GM19328 (cell line): Measurements from ENCODE around the gene FAF2.

ENCODE experiments used
- ATAC-seq: cut with Tn5 transposase; IDR thresholded peaks from one replicate; pipeline ENCODE4 v1.9.1; 2021; ENCODE audit warnings: mild to moderate bottlenecking, moderate library complexity; ENCODE audit not compliant: unreplicated experiment

Gene FAF2

GRCh38 chr5:176500511-176500910 lies 52.3 kb downstream of the FAF2 start:
- no peak for ATAC-seq

DNA sequence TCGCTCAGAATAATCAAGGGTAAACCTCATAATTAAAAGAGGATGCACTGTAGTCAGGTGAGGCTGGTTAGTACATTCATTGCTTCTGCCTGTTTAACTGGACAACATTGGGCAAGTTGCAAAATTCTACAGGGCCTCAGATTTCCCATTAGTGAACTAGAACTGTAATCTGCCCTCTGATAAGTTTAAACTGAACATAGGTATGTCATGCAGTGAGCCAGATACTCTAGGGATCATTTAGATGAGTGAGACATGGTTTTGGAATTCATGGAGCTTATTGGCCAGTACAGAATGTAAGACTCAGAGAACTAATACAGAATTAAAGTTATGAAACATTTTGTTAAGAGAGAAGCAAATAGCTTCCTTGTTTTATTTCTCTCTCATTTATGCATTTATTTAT lies 53.1 kb downstream of the FAF2 start:
- no peak for ATAC-seq

- no peak for ATAC-seq
Observed at GRCh38 chr5:176503496-176503895, 55.3 kb downstream of the FAF2 start.

- no peak for ATAC-seq
Observed at GRCh38 chr5:176507911-176508310, 59.7 kb downstream of the FAF2 start.

GRCh38 chr5:176508603-176509002 lies 60.4 kb downstream of the FAF2 start:
- no peak for ATAC-seq

DNA sequence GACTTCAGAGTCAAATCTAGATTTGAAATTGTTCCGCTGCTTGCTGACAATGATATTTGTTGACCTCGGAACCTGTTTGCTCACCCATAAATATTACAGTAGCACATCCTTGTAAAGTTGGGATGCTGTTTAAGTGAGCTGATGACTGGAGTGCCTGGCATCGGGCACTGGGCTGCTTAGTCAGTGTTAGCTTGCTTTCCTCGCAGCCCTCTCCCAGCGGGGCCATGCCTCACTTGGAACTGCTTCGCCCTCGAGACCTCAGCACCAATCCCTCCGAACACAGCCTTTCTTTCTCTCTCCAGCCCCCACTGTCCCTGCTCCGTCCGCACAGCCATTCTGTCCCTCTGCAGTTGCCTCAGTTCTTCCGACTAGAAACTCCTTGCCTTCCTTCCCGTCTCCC lies 65.6 kb downstream of the FAF2 start:
- no peak for ATAC-seq

DNA sequence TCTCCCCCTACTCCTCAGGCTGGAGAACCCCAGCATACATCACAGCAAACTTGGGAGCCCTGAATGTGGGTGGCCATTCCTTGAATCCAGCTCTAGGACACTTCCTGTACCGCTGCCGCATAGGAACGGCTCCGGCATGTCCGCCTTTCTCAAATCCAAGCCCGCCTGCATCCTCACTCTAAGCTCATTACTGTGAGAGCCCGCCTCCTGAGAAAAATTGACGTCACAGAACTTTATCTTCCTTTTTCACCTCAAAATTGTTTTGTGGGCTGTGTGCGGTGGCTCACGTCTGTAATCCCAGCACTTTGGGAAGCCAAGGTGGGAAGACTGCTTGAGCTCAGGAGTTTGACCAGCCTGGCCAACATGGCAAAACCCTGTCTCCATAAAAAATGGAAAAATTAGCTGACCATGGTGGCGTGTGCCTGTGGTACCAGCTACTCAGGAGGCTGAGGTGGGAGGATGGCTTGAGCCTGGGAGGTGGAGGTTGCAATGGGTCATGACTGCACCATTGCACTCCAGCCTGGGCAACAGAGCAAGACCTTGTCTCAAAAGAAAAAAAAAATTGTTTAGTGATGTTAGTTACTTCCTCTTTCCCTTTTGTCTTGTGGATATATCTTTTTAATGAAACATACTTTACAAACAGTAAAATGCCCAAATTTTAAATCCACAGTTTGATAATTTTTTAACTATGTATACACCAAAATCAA lies 66.2 kb downstream of the FAF2 start:
- no peak for ATAC-seq

GRCh38 chr5:176515396-176515795 lies 67.2 kb downstream of the FAF2 start:
- no peak for ATAC-seq

DNA sequence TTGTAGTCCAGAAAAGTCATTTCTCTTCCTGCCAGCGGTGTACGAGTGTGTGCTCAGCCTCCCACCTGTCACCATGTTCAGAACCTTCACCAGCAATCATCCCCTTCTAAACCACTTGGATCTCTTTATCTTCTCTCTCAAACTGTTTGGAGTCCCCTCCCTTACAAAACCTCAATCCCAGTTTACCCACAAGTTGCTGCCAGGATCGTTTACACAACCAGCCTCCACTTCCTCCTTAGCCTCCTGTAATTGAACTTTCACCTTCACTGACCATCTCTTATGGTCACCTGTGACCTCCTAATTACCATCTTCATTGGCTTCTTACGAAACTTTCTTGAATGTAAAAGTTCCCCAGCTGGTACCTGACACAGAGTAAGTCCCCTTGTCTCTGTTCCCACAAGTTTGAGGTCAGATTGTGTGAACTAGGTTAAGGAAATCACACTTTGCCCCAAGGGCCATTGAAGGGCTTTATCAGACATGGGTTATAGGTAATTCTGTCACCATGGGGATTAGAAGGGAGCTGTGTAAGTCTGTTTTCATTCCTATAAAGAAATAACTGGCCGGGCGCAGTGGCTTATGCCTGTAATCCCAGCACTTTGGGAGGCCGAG lies 69.0 kb downstream of the FAF2 start:
- ATAC-seq: no peak

DNA sequence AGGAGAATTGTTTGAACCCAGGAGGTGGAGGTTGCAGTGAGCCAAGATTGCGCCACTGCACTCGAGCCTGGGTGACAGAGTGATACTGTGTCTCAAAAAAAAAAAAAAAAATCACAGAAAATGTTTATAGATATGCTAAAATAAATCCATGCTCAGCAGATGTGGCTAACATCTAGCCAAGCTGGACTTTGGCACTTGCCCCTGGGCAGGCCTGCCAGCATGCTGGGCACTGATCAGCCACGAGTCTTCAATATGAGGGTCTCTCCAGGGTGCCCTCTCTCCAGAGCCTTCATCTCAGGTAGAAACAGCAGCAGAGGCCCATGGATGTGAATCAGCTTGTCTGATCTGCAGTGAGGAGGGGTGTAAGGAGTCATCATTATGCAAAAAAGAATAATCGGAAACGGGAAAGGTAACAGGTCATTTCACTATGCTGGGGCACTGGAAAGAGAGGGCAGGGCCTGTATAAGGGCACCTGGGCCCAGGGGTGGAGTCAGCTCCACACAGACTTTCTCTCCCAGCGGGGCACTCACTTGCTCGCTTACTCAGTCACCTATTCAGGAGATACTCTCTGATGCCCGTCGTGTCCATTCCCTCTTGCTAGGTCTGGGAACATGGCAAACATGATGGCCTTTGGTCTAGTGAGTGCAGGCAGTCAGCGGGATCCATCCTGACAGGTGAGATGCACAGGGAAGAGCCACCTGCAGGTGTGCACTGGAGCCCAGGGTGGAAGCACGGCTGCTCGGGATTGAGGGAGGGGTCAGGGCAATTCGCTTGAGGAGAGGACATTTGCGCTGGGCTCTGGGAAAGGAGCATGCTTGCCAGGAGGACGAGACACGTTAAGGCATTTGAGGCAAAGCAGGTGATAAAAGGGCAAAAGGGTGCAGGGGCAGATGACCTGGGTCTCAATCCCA lies 71.9 kb downstream of the FAF2 start:
- no peak for ATAC-seq

DNA sequence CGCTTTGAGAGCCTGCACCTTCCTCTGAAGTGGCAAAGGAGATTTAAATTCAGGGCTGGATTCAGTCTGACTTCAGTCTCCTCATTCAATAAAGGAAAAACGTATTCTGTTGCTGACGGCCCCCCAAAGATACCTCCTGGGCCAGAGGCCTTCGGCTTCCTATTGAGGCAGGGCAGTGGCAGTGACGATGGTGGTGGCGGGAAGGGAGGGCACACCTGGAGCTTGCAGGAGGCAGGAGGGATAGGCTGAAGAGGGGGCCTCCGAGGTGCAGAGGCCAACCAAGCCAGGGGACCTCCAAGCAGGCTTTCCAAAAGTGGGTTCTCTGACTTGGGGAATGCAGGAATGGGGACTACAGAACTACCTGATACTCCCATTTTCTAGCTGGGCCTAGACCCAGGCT lies 73.1 kb downstream of the FAF2 start:
- ATAC-seq: no peak

GRCh38 chr5:176521699-176522263 lies 73.6 kb downstream of the FAF2 start:
- ATAC-seq: no peak

GRCh38 chr5:176524138-176524537 lies 76.0 kb downstream of the FAF2 start:
- ATAC-seq: no peak

DNA sequence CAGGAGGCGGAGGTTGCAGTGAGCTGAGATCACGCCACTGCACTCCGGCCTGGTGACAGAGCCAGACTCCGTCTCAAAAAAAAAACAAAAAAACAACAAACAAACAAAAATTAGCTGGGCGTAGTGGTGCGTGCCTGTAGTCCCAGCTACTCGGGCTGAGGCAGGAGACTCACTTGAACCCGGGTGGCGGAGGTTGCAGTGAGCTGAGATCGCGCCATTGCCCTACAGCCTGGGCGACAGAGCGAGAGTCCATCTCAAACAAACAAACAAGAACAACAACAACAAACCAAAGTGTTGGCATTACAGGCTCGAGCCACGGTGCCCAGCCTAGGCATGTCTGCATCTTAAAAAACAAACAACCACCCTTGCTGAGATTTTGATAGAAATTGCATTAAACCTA lies 76.8 kb downstream of the FAF2 start:
- ATAC-seq: no peak

DNA sequence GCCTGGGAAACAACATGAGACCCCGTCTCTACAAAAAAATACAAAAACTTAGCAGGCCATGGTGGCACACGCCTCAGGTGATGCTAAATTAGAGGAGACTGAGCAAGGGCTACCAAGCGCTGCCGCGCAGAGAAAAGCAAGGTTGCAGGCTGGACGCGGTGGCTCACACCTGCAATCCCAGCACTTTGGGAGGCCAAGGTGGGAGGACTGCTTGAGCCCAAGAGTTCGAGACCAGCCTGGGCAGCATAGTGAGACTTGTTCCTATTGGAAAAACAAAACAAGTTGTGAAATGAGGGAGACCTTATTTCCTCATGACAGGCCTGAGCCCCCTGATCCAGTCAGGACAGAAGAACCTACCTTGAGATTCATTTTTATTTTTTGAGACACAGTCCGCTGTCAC lies 77.5 kb downstream of the FAF2 start:
- no peak for ATAC-seq

- no peak for ATAC-seq
Observed at GRCh38 chr5:176526462-176526861, 78.3 kb downstream of the FAF2 start.

DNA sequence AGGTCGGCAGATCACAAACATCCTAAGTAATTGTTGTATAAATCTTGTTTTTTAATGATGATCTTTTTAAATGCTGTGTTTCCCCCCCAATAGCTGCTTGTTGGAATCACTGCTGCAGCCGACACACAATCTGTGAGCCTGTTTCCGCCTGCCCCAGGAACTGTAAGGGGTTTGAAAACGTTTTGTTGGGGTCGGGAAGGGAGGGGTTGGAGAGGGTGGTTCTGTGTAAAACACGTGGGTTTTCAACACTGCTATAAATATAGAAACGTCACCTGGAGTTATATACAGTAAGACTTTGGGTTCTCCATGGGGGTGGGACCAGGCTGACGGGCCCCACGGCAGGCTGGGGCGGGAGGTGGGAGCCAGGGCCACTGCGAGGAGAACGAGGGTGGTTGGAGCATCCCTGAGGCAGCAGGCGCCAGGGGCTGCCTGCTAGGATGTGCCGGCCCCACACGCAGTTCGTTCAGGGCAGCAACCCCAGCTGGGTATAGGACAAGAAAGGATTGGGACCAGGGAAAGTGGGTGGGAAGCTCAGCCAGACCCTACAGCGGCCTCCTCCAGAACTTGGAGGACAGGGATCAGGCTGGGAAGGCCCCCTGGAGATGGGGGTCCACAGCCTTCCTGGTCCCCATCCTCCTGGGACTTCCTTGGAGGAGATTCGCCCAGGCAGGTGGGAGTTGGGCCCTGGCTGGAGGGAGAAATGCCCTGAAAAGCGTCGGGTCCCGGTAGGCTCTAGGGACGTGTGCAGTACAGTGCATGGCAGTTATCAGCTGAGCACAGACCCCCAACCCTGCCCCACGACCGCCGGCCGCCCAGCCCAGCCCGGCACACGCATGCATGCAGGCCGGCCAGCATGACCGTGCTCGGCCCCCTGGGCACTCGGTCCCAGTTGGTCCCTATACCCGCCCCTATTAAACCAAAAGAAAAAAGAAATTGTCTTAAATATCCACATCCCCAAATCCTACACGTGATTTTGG lies 79.3 kb downstream of the FAF2 start:
- ATAC-seq: no peak

DNA sequence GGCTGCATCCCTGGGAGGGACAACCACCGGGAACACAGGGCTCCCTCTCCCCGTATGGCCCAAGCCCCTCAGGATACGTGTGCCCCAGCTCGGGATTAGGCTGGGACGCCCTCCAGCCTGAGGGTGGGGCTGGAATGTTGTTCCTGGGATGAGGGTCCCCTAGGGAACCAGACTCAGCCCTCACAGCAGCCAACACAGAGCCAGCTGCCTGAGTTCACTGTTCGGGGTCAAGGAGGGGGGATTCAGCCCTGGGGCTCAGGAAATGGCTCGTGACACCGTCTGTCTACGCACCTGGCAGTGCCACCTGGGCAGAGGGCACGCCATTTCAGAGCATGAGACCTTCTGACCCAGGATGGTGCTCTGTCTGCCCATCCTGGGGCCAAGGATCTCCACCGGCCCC lies 80.1 kb downstream of the FAF2 start:
- no peak for ATAC-seq

- ATAC-seq: no peak
Observed at GRCh38 chr5:176528761-176529115, 80.6 kb downstream of the FAF2 start.

DNA sequence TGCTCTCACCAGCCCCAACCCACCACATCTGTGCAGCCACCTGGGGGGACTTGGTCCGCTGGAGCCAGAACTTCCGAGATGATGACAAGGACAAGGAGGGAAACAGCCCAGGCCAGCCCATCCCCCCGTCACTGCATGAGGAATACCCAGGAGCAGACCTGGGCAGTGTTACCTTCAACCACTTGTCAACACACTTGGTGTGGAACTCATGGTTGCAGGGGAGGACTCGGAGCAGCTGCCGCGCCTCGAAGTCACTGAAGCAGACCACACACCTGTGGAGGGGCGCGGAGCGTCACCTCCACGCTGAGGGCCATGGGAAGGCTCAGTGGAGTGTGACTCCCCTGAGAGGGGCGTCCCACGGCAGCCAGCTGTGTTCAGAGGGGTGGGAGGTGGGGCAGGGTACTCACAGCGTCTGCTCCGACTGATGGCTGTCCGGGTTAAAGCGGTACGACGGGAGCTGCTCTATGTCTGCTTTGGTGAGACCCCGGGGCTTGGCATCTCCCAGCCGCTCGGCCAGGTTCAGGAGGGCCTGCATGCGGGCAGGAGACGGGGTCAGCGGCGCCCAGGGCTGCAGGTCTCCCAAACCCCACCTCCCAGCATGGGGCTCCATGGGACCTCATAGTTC lies 81.0 kb downstream of the FAF2 start:
- no peak for ATAC-seq
